GM21515 (cell line): ENCODE measurements around the gene TTC27.
"Not testable (repeated sequence)": the region's sequence is repeated elsewhere in the genome, so short reads cannot be mapped to it uniquely, and the experiment has no call there.

Source experiments
- ATAC-seq: cut with Tn5 transposase; IDR thresholded peaks from one replicate; pipeline ENCODE4 v1.9.1; 2021; ENCODE audit not compliant: unreplicated experiment

TTC27 gene

GRCh38 chr2:32846274-32846673, 218.4 kb downstream of the TTC27 start:
- not testable (repeated sequence) for ATAC-seq

- no peak for ATAC-seq
Observed at GRCh38 chr2:32847734-32848133, 219.9 kb downstream of the TTC27 start.

GRCh38 chr2:32849456-32850194, 221.8 kb downstream of the TTC27 start:
- ATAC-seq: no peak

GRCh38 chr2:32851777-32852439, 224.1 kb downstream of the TTC27 start:
- no peak for ATAC-seq

- no peak for ATAC-seq
Observed at GRCh38 chr2:32852856-32853255, 225.0 kb downstream of the TTC27 start.

- no peak for ATAC-seq
Observed at GRCh38 chr2:32856891-32857290, 229.0 kb downstream of the TTC27 start.

- no peak for ATAC-seq
Observed at GRCh38 chr2:32858713-32859112, 230.9 kb downstream of the TTC27 start.

GRCh38 chr2:32860385-32860784, 232.5 kb downstream of the TTC27 start:
- no peak for ATAC-seq

GRCh38 chr2:32862269-32863055, 234.6 kb downstream of the TTC27 start:
- ATAC-seq: no peak

GRCh38 chr2:32863326-32863725, 235.5 kb downstream of the TTC27 start:
- ATAC-seq: no peak

- no peak for ATAC-seq
Observed at GRCh38 chr2:32863803-32864202, 236.0 kb downstream of the TTC27 start.

GRCh38 chr2:32864334-32865111, 236.7 kb downstream of the TTC27 start:
- no peak for ATAC-seq

GRCh38 chr2:32865399-32866068, 237.7 kb downstream of the TTC27 start:
- no peak for ATAC-seq

- not testable (repeated sequence) for ATAC-seq
Observed at GRCh38 chr2:32866462-32866861, 238.6 kb downstream of the TTC27 start.
